T-cell (primary cell): ENCODE results near the gene SLIT3. TPM values are rescaled to one million over a fixed set of nuclear protein-coding genes. Genes with fewer than 3 reads are reported as not detected.
"Not testable (repeated sequence)": the region's sequence is repeated elsewhere in the genome, so short reads cannot be mapped to it uniquely, and the experiment has no call there.

Experiments used
- ATAC-seq, 4 experiments: fragments of 200-7000 bp in 3 of 4; fragments of 150-1000 bp in 1 of 4; cut with Tn5 transposase; replicated peaks in 1 of 4; 1 replicate in 3 of 4; 2 replicates in 1 of 4; pipeline ENCODE4 v1.10.0; 2021; ENCODE audit warnings: moderate library complexity in 3 of 4, mild to moderate bottlenecking in 2 of 4, moderate number of reproducible peaks in 1 of 4
- CTCF ChIA-PET, 2 donors: fragments of 300-600 bp; sonication (Branson Sonifier 250); formaldehyde crosslinking; loops; one replicate each; lab custom pipeline; 2022; ENCODE audit warnings: antibody characterized with exemption in 2 of 2; lab: Charles Lee
- POLR2A ChIA-PET, 2 donors: fragments of 300-600 bp; sonication (Branson Sonifier 250); formaldehyde crosslinking; loops; one replicate each; lab custom pipeline; 2022; ENCODE audit warnings: antibody characterized with exemption in 2 of 2; lab: Charles Lee
- DNase-seq, 35 experiments: peaks; one replicate each; pipeline versions ENCODE4 v3.0.0 to v3.0.0-alpha.2; 2013 to 2023
- H3K27ac ChIP-seq: one replicate; pipeline ENCODE4 v1.5.1; 2013; ENCODE audit warnings: low read length
- H3K27me3 ChIP-seq, 2 experiments: replicated peaks in 1 of 2; 1 replicate in 1 of 2; 2 replicates in 1 of 2; pipeline versions ENCODE4 v1.6.1 to v1.7.0; 2013; ENCODE audit warnings: low read length in 1 of 2, mixed read lengths in 1 of 2; ENCODE audit not compliant: control insufficient read depth in 2 of 2, insufficient read depth in 2 of 2; ENCODE audit errors: extremely low read depth in 1 of 2
- H3K36me3 ChIP-seq, 2 donors: 1 replicate in 1 of 2; 2 replicates in 1 of 2; pipeline versions ENCODE4 v1.6.1 to v1.7.0; 2013; ENCODE audit warnings: low read length in 1 of 2; ENCODE audit not compliant: control insufficient read depth in 2 of 2, insufficient read depth in 1 of 2; ENCODE audit errors: extremely low read depth in 1 of 2
- H3K4me1 ChIP-seq, 2 experiments: 1 replicate in 1 of 2; 2 replicates in 1 of 2; pipeline versions ENCODE4 v1.6.1 to v1.7.0; 2013; ENCODE audit warnings: low read length in 2 of 2, mixed read lengths in 1 of 2; ENCODE audit not compliant: insufficient read depth in 2 of 2, control insufficient read depth in 1 of 2; ENCODE audit errors: extremely low read depth in 1 of 2
- H3K4me3 ChIP-seq, 2 donors: 1 replicate in 1 of 2; 2 replicates in 1 of 2; pipeline versions ENCODE4 v1.5.1 to v1.7.0; 2013; ENCODE audit warnings: mild to moderate bottlenecking in 2 of 2, low read length in 1 of 2, moderate library complexity in 1 of 2; ENCODE audit not compliant: control insufficient read depth in 1 of 2; ENCODE audit errors: extremely low read depth in 1 of 2
- H3K9me3 ChIP-seq: 2 replicates; pipeline ENCODE4 v1.7.0; 2013
- H3K27ac Mint-ChIP-seq, 2 donors: one replicate each; pipeline ENCODE4 v1.8.0; 2020 to 2021; ENCODE audit warnings: mild to moderate bottlenecking in 2 of 2, mixed read lengths in 2 of 2
- H3K27me3 Mint-ChIP-seq, 2 donors: one replicate each; pipeline ENCODE4 v1.8.0; 2021 to 2022; ENCODE audit warnings: mixed read lengths in 2 of 2
- H3K36me3 Mint-ChIP-seq: one replicate; pipeline ENCODE4 v1.8.0; 2021; ENCODE audit warnings: mixed read lengths
- H3K4me1 Mint-ChIP-seq, 3 donors: one replicate each; pipeline ENCODE4 v1.8.0; 2020 to 2022; ENCODE audit warnings: mixed read lengths in 3 of 3, mild to moderate bottlenecking in 1 of 3
- H3K4me3 Mint-ChIP-seq, 3 donors: one replicate each; pipeline ENCODE4 v1.8.0; 2020 to 2022; ENCODE audit warnings: mild to moderate bottlenecking in 3 of 3, mixed read lengths in 3 of 3, moderate library complexity in 3 of 3
- H3K9me3 Mint-ChIP-seq, 3 donors: one replicate each; pipeline ENCODE4 v1.8.0; 2020 to 2022; ENCODE audit warnings: mixed read lengths in 3 of 3
- WGBS: methylation state at CpG from one replicate; pipeline ENCODE4 v1.1.5; 2013; ENCODE audit warnings: missing lambda C conversion rate; ENCODE audit not compliant: insufficient coverage; 5-methylcytosine and 5-hydroxymethylcytosine counted together
- total RNA-seq, 35 experiments: library from RNA in 6 of 35; stranded (reverse) in 6 of 35; fragments of 120-200 nt in 1 of 35; gene quantifications; one replicate each; pipeline versions ENCODE4 v1.2.1 to v1.2.4 and lab custom pipeline; 2013 to 2026

The SLIT3 gene
- total RNA-seq, 5 donors from 2014 or later (not counting 1 experiment from before 2014, with no cell fraction given), result 0.13 to 0.32 (median 0.13) TPM; not detected in 2

DNA sequence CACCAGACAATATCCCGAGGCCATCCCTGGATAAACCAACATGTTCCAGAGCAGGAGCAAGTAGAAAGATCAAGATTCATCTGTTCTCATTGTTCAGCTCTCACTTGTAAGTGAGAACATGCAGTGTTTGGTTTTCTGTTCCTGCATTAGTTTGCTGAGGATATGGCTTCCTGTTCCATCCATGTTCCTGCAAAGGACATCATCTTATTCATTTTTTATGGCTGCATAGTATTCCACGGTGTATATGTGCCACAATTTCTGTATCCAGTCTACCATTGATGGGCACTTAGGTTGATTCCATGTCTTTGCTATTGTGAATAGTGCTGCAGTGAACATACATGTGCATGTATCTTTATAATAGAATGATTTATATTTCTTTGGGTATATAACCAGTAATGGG is 195.4 kb downstream of the SLIT3 start:
- H3K27ac ChIP-seq, H3K9me3 Mint-ChIP-seq, H3K27ac Mint-ChIP-seq, CTCF ChIA-PET, ATAC-seq, H3K27me3 ChIP-seq, DNase-seq, H3K4me1 Mint-ChIP-seq, H3K4me3 ChIP-seq, H3K9me3 ChIP-seq, H3K4me3 Mint-ChIP-seq, H3K4me1 ChIP-seq, H3K36me3 ChIP-seq, H3K36me3 Mint-ChIP-seq, H3K27me3 Mint-ChIP-seq: not testable (repeated sequence)
- POLR2A ChIA-PET, result interaction anchor here in 1 of 2 donors (0.7 kb wide), 1 partner anchor 90 kb away, joined by 3 read pairs; no protein-coding TSS in a partner anchor
- no CpG with 5 or more reads among the region's 2 CpGs for WGBS

- Histone ChIP-seq H3K27ac (no peak overlapping the region), H3K36me3 (no peaks in the 10 kb centered on the region), H3K27me3 (peaks cover 0 to 3% of the 10 kb centered on the region in 2 experiments), H3K4me1 (no peaks in the 10 kb centered on the region), H3K4me3 (no peak overlapping the region), H3K9me3 (no peaks in the 10 kb centered on the region)
- DNase-seq, result no peak
- no peak for ATAC-seq
- WGBS, result no CpG with 5 or more reads among the region's 15 CpGs
- CTCF ChIA-PET, result no interaction called here
- Mint-ChIP-seq H3K4me1 (no peaks in the 10 kb centered on the region), H3K36me3 (no peaks in the 10 kb centered on the region), H3K27me3 (peaks cover 0 to 4% of the 10 kb centered on the region in 2 donors), H3K27ac (no peak overlapping the region), H3K9me3 (peaks cover 0 to 9% (median 3%) of the 10 kb centered on the region in 3 donors), H3K4me3 (no peak overlapping the region)
- POLR2A ChIA-PET, result interaction anchor here in 1 of 2 donors (0.7 kb wide), 1 partner anchor 90 kb away, joined by 3 read pairs; no protein-coding TSS in a partner anchor
Observed at GRCh38 chr5:169104937-169105494, 195.9 kb downstream of the SLIT3 start.

- WGBS, result 72% methylated on average over 9 of the region's 11 CpGs
- Mint-ChIP-seq H3K36me3 (no peaks in the 10 kb centered on the region), H3K27me3 (peaks cover 1 to 4% of the 10 kb centered on the region in 2 donors), H3K4me3 (no peak overlapping the region), H3K4me1 (no peaks in the 10 kb centered on the region), H3K9me3 (peaks cover 0 to 4% (median 3%) of the 10 kb centered on the region in 3 donors), H3K27ac (no peak overlapping the region)
- H3K36me3 ChIP-seq, result no peaks in the 10 kb centered on the region
- CTCF ChIA-PET, result no interaction called here
- H3K27ac ChIP-seq, result no peak overlapping the region
- POLR2A ChIA-PET, result no interaction called here
- ATAC-seq (no peak), DNase-seq (no peak)
- no peak overlapping the region for H3K4me3 ChIP-seq
- H3K4me1 ChIP-seq, result no peaks in the 10 kb centered on the region
- H3K27me3 ChIP-seq, result peaks cover 0 to 3% of the 10 kb centered on the region in 2 experiments
- no peaks in the 10 kb centered on the region for H3K9me3 ChIP-seq
Observed at GRCh38 chr5:169103586-169104181, 197.3 kb downstream of the SLIT3 start.

DNA sequence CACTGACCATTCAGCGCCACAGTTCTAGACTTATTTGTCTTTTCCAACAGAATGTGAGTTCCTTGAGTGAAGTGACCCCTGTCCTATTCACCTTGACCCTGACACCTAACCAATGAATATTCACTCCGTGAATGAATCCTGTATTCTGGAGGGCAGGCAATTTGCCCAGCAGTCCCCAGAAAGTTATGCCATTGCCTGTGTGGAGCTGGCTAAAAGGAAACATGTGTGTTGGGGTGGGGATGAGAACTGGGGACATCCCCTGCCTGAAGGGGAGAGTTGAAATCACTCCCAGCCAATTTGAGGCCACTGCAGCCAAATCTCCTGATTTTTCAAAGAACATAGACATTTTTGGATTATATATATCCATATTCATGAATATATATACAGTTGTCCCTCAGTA is 199.0 kb downstream of the SLIT3 start:
- no peak for ATAC-seq
- Histone ChIP-seq H3K27me3 (peaks cover 0 to 3% of the 10 kb centered on the region in 2 experiments), H3K36me3 (no peaks in the 10 kb centered on the region), H3K4me1 (no peaks in the 10 kb centered on the region), H3K9me3 (no peaks in the 10 kb centered on the region), H3K4me3 (no peak overlapping the region), H3K27ac (no peak overlapping the region)
- DNase-seq, result no peak
- peaks cover 1 to 5% of the 10 kb centered on the region in 2 donors for H3K27me3 Mint-ChIP-seq
- WGBS, result 83% methylated on average over 1 of the region's 2 CpGs
- H3K9me3 Mint-ChIP-seq, result peaks cover 0 to 4% (median 3%) of the 10 kb centered on the region in 3 donors
- no peaks in the 10 kb centered on the region for H3K36me3 Mint-ChIP-seq
- H3K4me3 Mint-ChIP-seq, result no peak overlapping the region
- CTCF ChIA-PET, result no interaction called here
- POLR2A ChIA-PET, result no interaction called here
- no peak overlapping the region for H3K27ac Mint-ChIP-seq
- H3K4me1 Mint-ChIP-seq, result no peaks in the 10 kb centered on the region

DNA sequence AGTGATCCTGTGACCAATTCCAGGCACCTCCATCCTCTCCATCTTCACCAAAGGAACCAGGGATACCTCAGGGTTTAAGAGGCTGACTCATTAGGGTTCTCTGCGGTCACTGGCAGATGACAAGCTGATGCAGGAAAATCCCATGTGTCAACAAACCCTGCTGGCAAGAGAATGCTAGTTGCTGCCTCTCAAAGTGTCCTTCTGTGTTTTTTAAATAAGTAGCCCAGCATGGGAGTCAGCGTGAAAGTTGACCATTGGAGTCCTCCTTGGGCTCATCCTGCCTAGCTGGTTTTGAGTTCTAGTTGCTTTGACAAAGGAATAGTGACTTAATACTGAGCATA is 200.2 kb downstream of the SLIT3 start:
- CTCF ChIA-PET, result no interaction called here
- no peak for ATAC-seq
- H3K4me3 Mint-ChIP-seq, result no peak overlapping the region
- Histone ChIP-seq H3K9me3 (no peaks in the 10 kb centered on the region), H3K27ac (no peak overlapping the region), H3K4me1 (no peaks in the 10 kb centered on the region), H3K4me3 (no peak overlapping the region), H3K36me3 (no peaks in the 10 kb centered on the region), H3K27me3 (no peaks in the 10 kb centered on the region)
- no peak overlapping the region for H3K27ac Mint-ChIP-seq
- POLR2A ChIA-PET, result no interaction called here
- DNase-seq, result no peak
- H3K27me3 Mint-ChIP-seq, result peaks cover 1 to 6% of the 10 kb centered on the region in 2 donors
- H3K4me1 Mint-ChIP-seq, result no peaks in the 10 kb centered on the region
- WGBS, result 70% methylated on average over 1 of the region's 2 CpGs
- peaks cover 0 to 4% (median 3%) of the 10 kb centered on the region in 3 donors for H3K9me3 Mint-ChIP-seq
- no peaks in the 10 kb centered on the region for H3K36me3 Mint-ChIP-seq

GRCh38 chr5:169099801-169100734 is 200.9 kb downstream of the SLIT3 start:
- no peak overlapping the region for H3K4me3 Mint-ChIP-seq
- no peak overlapping the region for H3K27ac Mint-ChIP-seq
- no peak overlapping the region for H3K4me3 ChIP-seq
- H3K9me3 Mint-ChIP-seq, result peaks cover 0 to 4% (median 2%) of the 10 kb centered on the region in 3 donors
- peaks cover 1 to 6% of the 10 kb centered on the region in 2 donors for H3K27me3 Mint-ChIP-seq
- H3K4me1 ChIP-seq, result no peaks in the 10 kb centered on the region
- H3K4me1 Mint-ChIP-seq, result no peaks in the 10 kb centered on the region
- DNase-seq (no peak), ATAC-seq (no peak)
- H3K27me3 ChIP-seq, result no peaks in the 10 kb centered on the region
- H3K9me3 ChIP-seq, result no peaks in the 10 kb centered on the region
- POLR2A ChIA-PET, result no interaction called here
- no peak overlapping the region for H3K27ac ChIP-seq
- H3K36me3 ChIP-seq, result no peaks in the 10 kb centered on the region
- CTCF ChIA-PET, result no interaction called here
- no peaks in the 10 kb centered on the region for H3K36me3 Mint-ChIP-seq
- 68% methylated on average over 6 of the region's 10 CpGs for WGBS
